NCI-H187 (cell line): ENCODE results near the gene SLC38A11.

ENCODE experiments used
- DNase-seq, 2 experiments: peaks; one replicate each; lab custom pipeline; 2025; lab: John Stamatoyannopoulos, UW

SLC38A11 gene

GRCh38 chr2:164969909-164970690, 14.8 kb upstream of the SLC38A11 start:
- DNase-seq: no peak

DNA sequence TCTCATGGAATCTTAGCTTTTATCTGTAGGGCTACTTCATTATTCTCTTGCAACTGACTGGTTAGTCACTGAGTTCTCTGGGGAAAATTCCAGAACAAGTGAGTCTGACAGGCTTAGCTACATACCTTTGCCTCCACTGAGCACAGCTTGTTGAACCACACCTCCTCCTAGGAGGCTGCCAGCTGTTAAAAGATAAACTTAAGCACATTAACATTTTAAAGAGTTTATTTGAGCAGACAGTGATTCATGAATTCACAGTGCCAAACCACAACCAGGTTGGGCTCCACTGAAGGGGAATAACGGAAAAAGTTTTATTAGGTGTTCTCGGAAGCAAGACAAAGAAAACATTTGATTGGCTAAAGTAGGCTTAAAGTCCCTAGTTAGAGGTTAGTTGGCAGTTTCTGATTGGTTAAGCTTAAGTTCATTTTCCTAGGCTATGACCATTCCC, 12.5 kb upstream of the SLC38A11 start:
- DNase-seq: no peak

DNA sequence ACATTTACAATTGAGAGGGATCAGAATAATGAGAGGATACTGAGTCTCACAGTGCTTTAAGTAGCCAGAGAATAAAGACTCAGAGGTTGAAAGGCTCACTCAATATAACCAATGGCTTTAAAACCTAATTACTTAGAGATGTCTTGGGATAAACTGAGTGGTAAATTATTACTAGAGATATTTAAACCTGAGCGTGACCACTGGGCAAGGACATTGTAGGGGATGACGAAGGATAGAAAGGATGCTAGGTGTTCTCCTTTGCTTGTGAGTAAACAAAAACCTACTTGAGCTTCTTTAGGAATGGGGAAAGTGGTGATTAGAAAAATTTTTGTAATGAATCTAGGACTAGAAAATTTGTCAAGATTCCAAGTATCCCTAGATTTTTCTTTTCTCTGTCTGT, 12.0 kb upstream of the SLC38A11 start:
- DNase-seq: no peak

- no peak for DNase-seq
Observed at GRCh38 chr2:164964700-164965099, 9.4 kb upstream of the SLC38A11 start.

DNA sequence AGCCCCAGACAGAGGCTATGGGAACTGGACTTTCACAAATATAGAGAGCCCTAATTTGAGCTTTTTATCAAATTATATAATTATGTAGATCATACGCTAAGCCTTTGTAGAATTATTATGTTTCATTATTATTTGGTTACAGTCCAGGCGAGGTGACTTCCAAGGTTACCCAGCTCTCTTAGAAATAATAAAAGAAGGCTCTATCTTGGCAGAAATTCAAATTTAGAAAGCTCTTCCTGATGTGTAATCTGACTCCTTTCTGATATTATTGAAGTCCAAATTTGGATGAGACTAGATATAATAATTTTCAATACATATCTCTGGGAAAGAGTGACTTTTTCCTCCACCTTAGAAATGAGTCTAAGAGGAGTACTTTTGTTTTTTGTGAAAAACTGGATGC, 4.8 kb upstream of the SLC38A11 start:
- DNase-seq: no peak

DNA sequence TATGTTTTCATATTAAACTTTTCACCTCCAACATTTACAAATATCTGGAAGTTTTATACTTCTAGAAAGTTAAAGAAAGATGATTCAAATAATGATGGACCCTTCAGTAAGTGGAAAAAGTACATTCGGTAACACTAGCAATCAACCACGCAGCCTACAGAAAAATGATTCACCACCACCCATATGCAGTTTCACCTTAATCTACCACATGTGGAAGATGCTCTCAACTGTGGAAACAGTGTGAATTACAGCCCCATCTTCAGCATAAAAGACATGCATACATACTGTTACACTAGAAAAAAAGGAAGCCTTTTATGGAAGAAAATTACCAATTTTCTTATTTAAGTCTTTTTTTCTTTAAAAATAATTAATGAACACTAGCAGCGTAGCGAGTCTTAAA, 1.1 kb downstream of the SLC38A11 start:
- DNase-seq: no peak

DNA sequence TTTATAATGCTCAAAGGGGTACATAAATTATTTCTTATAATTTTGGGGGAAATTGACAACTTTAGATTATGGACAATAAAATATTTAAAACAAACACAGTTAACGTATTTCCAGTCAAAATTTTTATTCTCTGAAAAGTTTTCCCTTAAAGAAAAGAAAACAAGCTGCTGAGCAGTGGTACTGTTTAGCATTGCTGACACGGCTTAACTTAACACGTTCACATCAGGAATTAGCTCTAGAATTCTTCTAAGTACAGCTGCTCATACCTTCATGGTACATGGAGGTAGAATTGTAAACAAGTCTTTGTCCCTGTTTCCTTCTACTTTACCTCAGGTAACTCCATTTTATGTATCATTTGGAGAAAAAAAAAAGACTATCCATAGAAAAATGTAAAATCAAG, 2.0 kb downstream of the SLC38A11 start:
- DNase-seq: no peak

GRCh38 chr2:164952057-164952702, 3.1 kb downstream of the SLC38A11 start:
- no peak for DNase-seq

- DNase-seq: no peak
Observed at GRCh38 chr2:164948540-164948939, 6.8 kb downstream of the SLC38A11 start.

DNA sequence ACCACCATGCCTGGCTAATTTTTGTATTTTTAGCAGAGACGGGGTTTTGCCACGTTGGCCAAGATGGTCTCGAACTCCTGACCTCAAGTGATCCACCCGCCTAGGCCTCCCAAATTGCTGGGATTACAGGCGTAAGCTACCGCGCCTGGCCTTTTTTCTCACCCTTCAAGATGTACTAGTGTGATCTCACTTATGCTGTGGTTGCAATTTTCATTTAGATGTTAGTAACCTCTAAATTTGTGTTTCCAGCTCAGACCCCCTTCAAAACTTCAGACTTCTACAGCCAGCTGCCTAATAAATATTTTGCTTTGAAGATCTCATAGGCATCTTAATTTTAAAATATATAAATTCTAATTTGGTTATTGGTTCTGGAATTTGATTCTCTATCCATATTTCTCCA, 8.0 kb downstream of the SLC38A11 start:
- no peak for DNase-seq

DNA sequence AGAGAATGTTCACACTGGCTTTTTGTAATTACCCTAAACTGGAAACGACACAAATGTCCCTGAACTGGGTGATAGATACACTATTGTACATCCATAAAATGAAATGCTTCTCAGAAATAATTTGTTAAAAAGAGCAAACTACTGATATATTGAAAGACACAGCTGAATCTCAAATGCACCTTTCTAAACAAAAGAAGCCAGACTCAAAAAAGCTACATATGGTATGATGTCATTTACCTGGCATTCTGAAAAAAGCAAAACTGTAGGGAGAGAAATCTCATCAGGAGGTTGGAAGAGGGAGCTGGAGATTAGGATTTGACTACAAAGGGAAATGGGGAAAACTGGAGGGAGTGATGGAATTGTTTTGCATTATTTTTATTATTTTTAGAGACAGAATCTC, 12.0 kb downstream of the SLC38A11 start:
- no peak for DNase-seq

GRCh38 chr2:164937864-164938401, 17.4 kb downstream of the SLC38A11 start:
- no peak for DNase-seq

GRCh38 chr2:164935118-164936101, 19.9 kb downstream of the SLC38A11 start:
- DNase-seq: no peak

DNA sequence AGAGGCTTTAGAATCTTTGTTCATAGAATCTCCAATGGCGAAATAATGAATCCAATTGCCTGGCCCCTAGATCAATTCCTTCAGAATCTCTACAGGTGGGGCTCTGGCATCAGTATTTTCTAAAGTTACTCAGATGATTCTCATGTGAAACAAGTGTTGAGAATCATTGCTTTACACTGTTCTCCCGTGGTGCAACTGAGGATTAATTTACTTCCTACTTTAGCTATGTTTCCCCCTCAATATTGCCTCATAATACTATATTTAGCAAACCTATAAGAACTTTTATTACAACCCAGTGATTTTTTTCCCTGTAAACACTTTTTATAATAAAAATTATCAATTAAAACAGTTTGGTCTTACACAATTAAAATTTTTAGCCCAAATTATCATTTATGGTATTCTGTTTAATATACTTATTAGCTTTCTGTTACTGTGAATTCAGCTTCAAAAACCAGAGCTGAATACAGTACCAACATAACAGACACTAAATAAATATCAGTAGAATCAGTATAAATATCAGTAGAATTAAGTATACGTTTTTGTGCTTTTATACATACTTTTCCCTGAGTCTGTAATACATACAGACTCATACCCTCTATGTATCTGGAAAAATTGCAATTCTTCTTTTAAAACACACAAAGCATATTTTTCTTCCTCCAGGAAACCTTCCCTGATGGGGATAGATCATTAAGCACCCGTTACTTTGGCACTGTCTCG, 20.8 kb downstream of the SLC38A11 start:
- no peak for DNase-seq

GRCh38 chr2:164933671-164934189, 21.6 kb downstream of the SLC38A11 start:
- DNase-seq: no peak

- DNase-seq: no peak
Observed at GRCh38 chr2:164932377-164932776, 22.9 kb downstream of the SLC38A11 start.

- no peak for DNase-seq
Observed at GRCh38 chr2:164928101-164928673, 27.1 kb downstream of the SLC38A11 start.

DNA sequence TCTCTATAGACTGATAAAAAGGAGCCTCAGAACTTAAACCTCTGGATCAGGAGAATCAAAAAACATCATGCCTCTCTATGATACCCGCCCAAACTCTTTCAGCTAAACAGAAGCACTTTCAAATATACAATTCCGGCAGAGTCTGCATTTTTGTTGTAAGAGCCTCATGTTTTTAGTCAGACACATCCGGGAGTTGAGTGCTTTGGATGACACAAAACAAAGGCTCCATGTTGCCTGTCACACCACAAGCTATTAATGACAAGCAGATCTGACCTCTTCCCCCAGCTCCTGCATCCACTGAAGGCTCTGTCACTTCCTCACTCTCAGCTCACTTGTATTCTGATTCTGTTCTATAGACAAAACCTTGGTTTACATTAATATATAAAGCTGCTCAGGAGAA, 33.2 kb downstream of the SLC38A11 start:
- no peak for DNase-seq

GRCh38 chr2:164920430-164920829, 34.9 kb downstream of the SLC38A11 start:
- no peak for DNase-seq

- DNase-seq: no peak
Observed at GRCh38 chr2:164917296-164917903, 37.9 kb downstream of the SLC38A11 start.
